NCI-H2227 (cell line): Measurements from ENCODE around the gene FRK.
"Not testable (repeated sequence)": the region's sequence is repeated elsewhere in the genome, so short reads cannot be mapped to it uniquely, and the experiment has no call there.

Source experiments
- DNase-seq: peaks from one replicate; lab custom pipeline; 2025; ENCODE audit not compliant: unreplicated experiment; lab: John Stamatoyannopoulos, UW

The FRK gene

GRCh38 chr6:116010790-116011401 lies 49.8 kb downstream of the FRK start:
- DNase-seq, result peak; percentile 42

GRCh38 chr6:116010386-116010785 lies 50.3 kb downstream of the FRK start:
- DNase-seq, result no peak

- no peak for DNase-seq
These were observed 52.0 kb downstream of the FRK start for GRCh38 chr6:116008470-116009243.

- no peak for DNase-seq
These were observed 55.6 kb downstream of the FRK start for GRCh38 chr6:116004841-116005815.

- DNase-seq, result no peak
These were observed 57.0 kb downstream of the FRK start for GRCh38 chr6:116003668-116004067.

GRCh38 chr6:116002756-116003155 lies 57.9 kb downstream of the FRK start:
- DNase-seq, result no peak

GRCh38 chr6:115999235-115999634 lies 61.5 kb downstream of the FRK start:
- DNase-seq, result no peak

GRCh38 chr6:115997990-115998585 lies 62.6 kb downstream of the FRK start:
- DNase-seq, result no peak

- DNase-seq, result no peak
These were observed 74.7 kb downstream of the FRK start for GRCh38 chr6:115986026-115986425.

- DNase-seq, result no peak
These were observed 75.9 kb downstream of the FRK start for GRCh38 chr6:115984809-115985208.

GRCh38 chr6:115983998-115984397 lies 76.7 kb downstream of the FRK start:
- no peak for DNase-seq

GRCh38 chr6:115982453-115982852 lies 78.2 kb downstream of the FRK start:
- DNase-seq, result no peak

- no peak for DNase-seq
These were observed 83.5 kb downstream of the FRK start for GRCh38 chr6:115977220-115977619.

GRCh38 chr6:115976321-115976870 lies 84.3 kb downstream of the FRK start:
- no peak for DNase-seq

GRCh38 chr6:115972679-115973078 lies 88.0 kb downstream of the FRK start:
- DNase-seq, result no peak

- no peak for DNase-seq
These were observed 88.9 kb downstream of the FRK start for GRCh38 chr6:115971785-115972184.

- no peak for DNase-seq
These were observed 90.8 kb downstream of the FRK start for GRCh38 chr6:115969930-115970273.

- no peak for DNase-seq
These were observed 91.3 kb downstream of the FRK start for GRCh38 chr6:115969207-115969929.

- DNase-seq, result not testable (repeated sequence)
These were observed 100.4 kb downstream of the FRK start for GRCh38 chr6:115960286-115960685.

- no peak for DNase-seq
These were observed 101.7 kb downstream of the FRK start for GRCh38 chr6:115958958-115959357.
